C4-2B (cell line): Measurements from ENCODE around the gene LDB2.

Experiments used
- ZFX ChIP-seq: fragments of 450-650 bp; IDR thresholded peaks from 2 replicates; pipeline ENCODE4 v1.6.1; 2017
- TF ChIP-seq, protein P1 (sequence below): fragments of 450-650 bp; conservative IDR thresholded peaks from 2 replicates; pipeline ENCODE4 v1.5.1; 2017; ENCODE audit warnings: mild to moderate bottlenecking

DNA sequence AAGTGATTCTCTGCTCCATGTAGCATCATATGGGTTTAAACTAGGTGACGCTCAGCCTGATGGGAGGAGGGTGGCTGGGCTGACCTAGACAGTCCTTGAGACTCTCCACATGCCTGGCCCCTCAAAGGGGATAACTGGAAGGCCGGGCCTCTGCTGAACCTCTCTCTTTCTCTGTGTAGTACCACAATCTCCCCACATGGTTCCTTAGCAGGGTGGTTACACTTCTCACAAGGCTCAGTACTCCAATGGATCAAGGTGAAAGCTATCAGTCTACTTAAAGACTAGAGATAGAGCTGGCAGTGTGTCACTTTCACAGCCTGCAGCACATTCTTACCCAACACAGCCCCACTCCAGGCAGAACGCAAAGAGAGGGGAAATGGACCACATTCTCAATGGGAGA lies 80.4 kb downstream of the LDB2 start:
- TF ChIP-seq, protein P1, sequence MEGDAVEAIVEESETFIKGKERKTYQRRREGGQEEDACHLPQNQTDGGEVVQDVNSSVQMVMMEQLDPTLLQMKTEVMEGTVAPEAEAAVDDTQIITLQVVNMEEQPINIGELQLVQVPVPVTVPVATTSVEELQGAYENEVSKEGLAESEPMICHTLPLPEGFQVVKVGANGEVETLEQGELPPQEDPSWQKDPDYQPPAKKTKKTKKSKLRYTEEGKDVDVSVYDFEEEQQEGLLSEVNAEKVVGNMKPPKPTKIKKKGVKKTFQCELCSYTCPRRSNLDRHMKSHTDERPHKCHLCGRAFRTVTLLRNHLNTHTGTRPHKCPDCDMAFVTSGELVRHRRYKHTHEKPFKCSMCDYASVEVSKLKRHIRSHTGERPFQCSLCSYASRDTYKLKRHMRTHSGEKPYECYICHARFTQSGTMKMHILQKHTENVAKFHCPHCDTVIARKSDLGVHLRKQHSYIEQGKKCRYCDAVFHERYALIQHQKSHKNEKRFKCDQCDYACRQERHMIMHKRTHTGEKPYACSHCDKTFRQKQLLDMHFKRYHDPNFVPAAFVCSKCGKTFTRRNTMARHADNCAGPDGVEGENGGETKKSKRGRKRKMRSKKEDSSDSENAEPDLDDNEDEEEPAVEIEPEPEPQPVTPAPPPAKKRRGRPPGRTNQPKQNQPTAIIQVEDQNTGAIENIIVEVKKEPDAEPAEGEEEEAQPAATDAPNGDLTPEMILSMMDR, result no peak
- no peak for TF ChIP-seq ZFX
